A673 (cell line): Measurements from ENCODE around the gene WASF1. TPM values are rescaled to one million over a fixed set of nuclear protein-coding genes. Genes with fewer than 3 reads are reported as not detected.

ENCODE experiments used
- BruUV-seq: library from RNA; stranded (reverse); fragments of 400-500 nt; replicated peaks from 2 replicates; lab custom pipeline; 2021; lab: Mats Ljungman, UMichigan
- CTCF ChIA-PET: fragments of 300-600 bp; sonication (Branson Sonifier 250); formaldehyde crosslinking; loops from one replicate; lab custom pipeline; 2022; ENCODE audit warnings: antibody characterized with exemption; lab: Charles Lee
- POLR2A ChIA-PET: fragments of 300-600 bp; sonication (Branson Sonifier 250); formaldehyde crosslinking; loops from one replicate; lab custom pipeline; 2022; ENCODE audit warnings: antibody characterized with exemption; ENCODE audit not compliant: low non-redundant PET; lab: Charles Lee
- DNase-seq: peaks from one replicate; pipeline ENCODE4 v3.0.0-alpha.2; 2015; ENCODE audit warnings: low spot score
- H3K27ac ChIP-seq: fragments of 200-600 bp; sonication (generic); 2 replicates; pipeline ENCODE4 v1.5.1; 2016; ENCODE audit warnings: mixed run types, low read depth, mild to moderate bottlenecking, mixed read lengths, antibody characterized with exemption, low read length; ENCODE audit not compliant: poor library complexity, severe bottlenecking
- H3K27me3 ChIP-seq: fragments of 200-600 bp; sonication (generic); replicated peaks from 2 replicates; pipeline ENCODE4 v1.6.1; 2017; ENCODE audit warnings: mixed run types, low read depth, mild to moderate bottlenecking, mixed read lengths, antibody characterized with exemption, low read length; ENCODE audit not compliant: insufficient read depth, poor library complexity
- H3K36me3 ChIP-seq: fragments of 200-600 bp; sonication (generic); 2 replicates; pipeline ENCODE4 v1.6.1; 2016; ENCODE audit warnings: mixed run types, mild to moderate bottlenecking, mixed read lengths, antibody characterized with exemption, low read length; ENCODE audit not compliant: insufficient read depth, poor library complexity, severe bottlenecking
- H3K4me1 ChIP-seq: fragments of 200-600 bp; sonication (generic); 2 replicates; pipeline ENCODE4 v1.6.1; 2017; ENCODE audit warnings: mixed run types, mild to moderate bottlenecking, mixed read lengths, antibody characterized with exemption, low read length; ENCODE audit not compliant: insufficient read depth, poor library complexity, severe bottlenecking
- H3K4me3 ChIP-seq: fragments of 200-600 bp; sonication (generic); 2 replicates; pipeline ENCODE4 v1.5.1; 2016; ENCODE audit warnings: low read depth, mixed run types, mild to moderate bottlenecking, mixed read lengths, low read length; ENCODE audit not compliant: poor library complexity, severe bottlenecking
- H3K9me3 ChIP-seq: fragments of 200-600 bp; sonication (generic); 2 replicates; pipeline ENCODE4 v1.6.1; 2016; ENCODE audit warnings: mixed run types, low read depth, mild to moderate bottlenecking, mixed read lengths, antibody characterized with exemption, low read length; ENCODE audit not compliant: poor library complexity, severe bottlenecking
- CTCF ChIP-seq: fragments of 300-800, 200-600 bp; sonication (generic); conservative IDR thresholded peaks from 2 replicates; pipeline ENCODE4 v1.5.1; 2017; ENCODE audit warnings: low read depth, mild to moderate bottlenecking, antibody characterized with exemption, low read length, moderate library complexity, mixed read lengths
- EZH2 ChIP-seq: fragments of 200-600 bp; sonication (generic); IDR thresholded peaks from 2 replicates; pipeline ENCODE4 v1.6.1; 2017; ENCODE audit warnings: borderline replicate concordance, low read depth, mild to moderate bottlenecking, mixed read lengths, antibody characterized with exemption, low read length; ENCODE audit not compliant: poor library complexity, severe bottlenecking
- intact Hi-C: fragments of 100-400 bp; cut with micrococcal nuclease; formaldehyde crosslinking; loops from one replicate; pipeline ENCODE4 v1.10.0; 2022; ENCODE audit not compliant: unreplicated experiment
- total RNA-seq: library from RNA; stranded (reverse); gene quantifications from 2 replicates; pipeline ENCODE4 v1.2.3, GENCODE V29; 2021

WASF1 gene
- total RNA-seq, 1 experiment from 2014 or later, result 159 TPM

- TF ChIP-seq EZH2 (no peak), CTCF (no peak)
- Histone ChIP-seq H3K27ac (no peak overlapping the region), H3K27me3 (no peaks in the 10 kb centered on the region), H3K36me3 (peaks cover 84% of the 10 kb centered on the region), H3K9me3 (no peaks in the 10 kb centered on the region), H3K4me1 (peaks cover 4% of the 10 kb centered on the region), H3K4me3 (no peak overlapping the region)
- DNase-seq, result peak; percentile 54
- BruUV-seq, result no TSS peak
- ChIA-PET CTCF (no interaction called here), POLR2A (no interaction called here)
- intact Hi-C loops, result no loop called here
Observed at GRCh38 chr6:110217266-110217665, 37.8 kb upstream of the WASF1 start.

- Histone ChIP-seq H3K27ac (no peak overlapping the region), H3K9me3 (no peaks in the 10 kb centered on the region), H3K27me3 (no peaks in the 10 kb centered on the region), H3K4me1 (peaks cover 4% of the 10 kb centered on the region), H3K4me3 (no peak overlapping the region), H3K36me3 (peaks cover 86% of the 10 kb centered on the region)
- CTCF ChIA-PET, result no interaction called here
- no TSS peak for BruUV-seq
- intact Hi-C loops, result no loop called here
- no peak for DNase-seq
- POLR2A ChIA-PET, result no interaction called here
- TF ChIP-seq CTCF (no peak), EZH2 (no peak)
Observed at GRCh38 chr6:110216140-110216539, 36.7 kb upstream of the WASF1 start.

- no peak for DNase-seq
- CTCF ChIA-PET, result no interaction called here
- peaks cover 88% of the 10 kb centered on the region for H3K36me3 ChIP-seq
- no peak overlapping the region for H3K4me3 ChIP-seq
- no peak overlapping the region for H3K27ac ChIP-seq
- intact Hi-C loops, result no loop called here
- TF ChIP-seq EZH2 (no peak), CTCF (no peak)
- H3K4me1 ChIP-seq, result peaks cover 4% of the 10 kb centered on the region
- no peaks in the 10 kb centered on the region for H3K9me3 ChIP-seq
- POLR2A ChIA-PET, result no interaction called here
- H3K27me3 ChIP-seq, result no peaks in the 10 kb centered on the region
- no TSS peak for BruUV-seq
Observed at GRCh38 chr6:110214338-110214737, 34.9 kb upstream of the WASF1 start.
